ENCODE results near the gene PI4K2A. TPM values are rescaled to one million over a fixed set of nuclear protein-coding genes. Genes with fewer than 3 reads are reported as not detected.
A peak's percentile ranks its signal among the peaks of the same experiment; 100 is the strongest.
"Not testable (repeated sequence)": the region's sequence is repeated elsewhere in the genome, so short reads cannot be mapped to it uniquely, and the experiment has no call there.

PI4K2A gene
- polyA plus RNA-seq, 1 donor, result 10.2 TPM

GRCh38 chr10:97675222-97675621, 34.8 kb downstream of the PI4K2A start:
- no peak for DNase-seq

- DNase-seq, result no peak
Measured at GRCh38 chr10:97676770-97677581, 36.5 kb downstream of the PI4K2A start.

- DNase-seq, result no peak
Measured at GRCh38 chr10:97679594-97679993, 39.1 kb downstream of the PI4K2A start.

- no peak for DNase-seq
Measured at GRCh38 chr10:97682042-97682441, 41.6 kb downstream of the PI4K2A start.

- no peak for DNase-seq
Measured at GRCh38 chr10:97683556-97684367, 43.3 kb downstream of the PI4K2A start.

GRCh38 chr10:97684368-97684713, 43.9 kb downstream of the PI4K2A start:
- not testable (repeated sequence) for DNase-seq

- DNase-seq, result no peak
Measured at GRCh38 chr10:97684866-97685394, 44.5 kb downstream of the PI4K2A start.

GRCh38 chr10:97685395-97685958, 45.0 kb downstream of the PI4K2A start:
- DNase-seq, result no peak

GRCh38 chr10:97686301-97686961, 46.0 kb downstream of the PI4K2A start:
- no peak for DNase-seq

- peak; percentile 92 for DNase-seq
Measured at GRCh38 chr10:97686962-97687784, 46.7 kb downstream of the PI4K2A start, which contains the start of gene AVPI1. TSS of gene AVPI1 (minus strand) at chr10:97687241. CDS start at chr10:97679905, 7,336 bp downstream.

GRCh38 chr10:97687785-97688781, 47.6 kb downstream of the PI4K2A start:
- no peak for DNase-seq

- no peak for DNase-seq
Measured at GRCh38 chr10:97689559-97690020, 49.1 kb downstream of the PI4K2A start.

- DNase-seq, result no peak
Measured at GRCh38 chr10:97690133-97690532, 49.7 kb downstream of the PI4K2A start.

- not testable (repeated sequence) for DNase-seq
Measured at GRCh38 chr10:97698072-97698655, 57.7 kb downstream of the PI4K2A start.

- peak; percentile 71 for DNase-seq
Measured at GRCh38 chr10:97701438-97702069, 61.1 kb downstream of the PI4K2A start.

- no peak for DNase-seq
Measured at GRCh38 chr10:97703398-97704067, 63.1 kb downstream of the PI4K2A start.

- DNase-seq, result no peak
Measured at GRCh38 chr10:97704341-97704740, 63.9 kb downstream of the PI4K2A start.

- no peak for DNase-seq
Measured at GRCh38 chr10:97705006-97705670, 64.7 kb downstream of the PI4K2A start.
